ENCODE measurements around the gene TGIF2. TPM values are rescaled to one million over a fixed set of nuclear protein-coding genes. Genes with fewer than 3 reads are reported as not detected.

Gene TGIF2
- total and polyA plus RNA-seq, 9 of the 15 experiments (the other 6 are each of a cell fraction or from before 2014, with no cell fraction given): 6.8 to 27.8 (median 15.7) TPM

DNA sequence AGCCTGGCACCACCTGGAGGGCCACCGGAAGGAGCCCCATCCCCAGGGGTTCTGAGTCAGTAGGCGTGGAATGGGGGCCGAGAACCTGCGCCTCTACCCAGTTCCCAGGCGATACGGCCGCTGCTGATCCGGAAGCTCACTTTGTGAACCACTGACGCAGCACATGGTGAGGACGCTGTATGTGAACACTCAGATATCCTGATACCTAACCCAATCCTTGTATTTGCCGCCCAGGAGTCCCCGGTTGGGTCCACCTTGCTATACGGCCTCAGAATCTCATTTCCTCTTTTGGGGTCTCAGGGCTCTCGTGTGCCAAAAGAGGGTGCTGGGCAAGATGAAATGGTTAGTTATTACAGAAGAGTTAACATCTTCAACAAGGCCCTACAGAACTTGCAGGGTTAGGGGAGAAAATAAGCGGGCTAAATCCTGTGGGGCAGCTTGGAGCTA, 31.6 kb downstream of the TGIF2 start (continued):
- TF ChIP-seq RNF219 (CRISPR knock-in tag; IDR thresholded peaks at IDR 0.05) (no peak), SMARCE1 (IDR thresholded peaks at IDR 0.05) (peak; percentile 33; the same call in 1 of the 2 replicates), SAP30 (IDR thresholded peaks at IDR 0.05; ENCODE audit: borderline replicate concordance, insufficient read depth, low read depth, low read length, poor library complexity, severe bottlenecking) (no peak), RERE (CRISPR knock-in tag; IDR thresholded peaks at IDR 0.05; ENCODE audit: borderline replicate concordance) (no peak), ZKSCAN8 (CRISPR knock-in tag; IDR thresholded peaks at IDR 0.05) (peak; percentile 63; the same call in 1 of the 2 replicates), DPF2 (IDR thresholded peaks at IDR 0.05) (0 out of 2 replicates have a peak, but pooled peaks have one; percentile 24), RBM17 (IDR thresholded peaks at IDR 0.05; ENCODE audit: borderline replicate concordance, low read depth, low read length) (no peak), ARHGAP35 (IDR thresholded peaks at IDR 0.05; ENCODE audit: partially characterized antibody) (no peak), E2F1 (CRISPR knock-in tag; IDR thresholded peaks at IDR 0.05) (0 out of 2 replicates have a peak, but pooled peaks have one; percentile 10), ZBTB11 (CRISPR knock-in tag; IDR thresholded peaks at IDR 0.05) (no peak), SMC3 (conservative IDR thresholded peaks at IDR 0.05; ENCODE audit: insufficient read depth, low read depth, low read length) (no peak), HMG20A (CRISPR knock-in tag; conservative IDR thresholded peaks at IDR 0.05) (no peak)
- TF ChIP-seq, protein P1, sequence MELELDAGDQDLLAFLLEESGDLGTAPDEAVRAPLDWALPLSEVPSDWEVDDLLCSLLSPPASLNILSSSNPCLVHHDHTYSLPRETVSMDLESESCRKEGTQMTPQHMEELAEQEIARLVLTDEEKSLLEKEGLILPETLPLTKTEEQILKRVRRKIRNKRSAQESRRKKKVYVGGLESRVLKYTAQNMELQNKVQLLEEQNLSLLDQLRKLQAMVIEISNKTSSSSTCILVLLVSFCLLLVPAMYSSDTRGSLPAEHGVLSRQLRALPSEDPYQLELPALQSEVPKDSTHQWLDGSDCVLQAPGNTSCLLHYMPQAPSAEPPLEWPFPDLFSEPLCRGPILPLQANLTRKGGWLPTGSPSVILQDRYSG (tag; conservative IDR thresholded peaks at IDR 0.05; ENCODE audit: low read depth): peak; percentile 65; the same call in 1 of the 2 replicates

All from K562 (cell line).